GM18505 (cell line): ENCODE measurements around the gene SEC22B.
"Not testable (repeated sequence)": the region's sequence is repeated elsewhere in the genome, so short reads cannot be mapped to it uniquely, and the experiment has no call there.

Experiments
- ATAC-seq: cut with Tn5 transposase; IDR thresholded peaks from one replicate; pipeline ENCODE4 v1.9.1; 2021; ENCODE audit not compliant: unreplicated experiment
- POLR2A ChIP-seq: IDR thresholded peaks from 4 replicates; pipeline ENCODE4 v1.6.1; 2011; ENCODE audit warnings: borderline replicate concordance; ENCODE audit not compliant: insufficient read depth, insufficient read length; ENCODE audit errors: extremely low read depth

The SEC22B gene

DNA sequence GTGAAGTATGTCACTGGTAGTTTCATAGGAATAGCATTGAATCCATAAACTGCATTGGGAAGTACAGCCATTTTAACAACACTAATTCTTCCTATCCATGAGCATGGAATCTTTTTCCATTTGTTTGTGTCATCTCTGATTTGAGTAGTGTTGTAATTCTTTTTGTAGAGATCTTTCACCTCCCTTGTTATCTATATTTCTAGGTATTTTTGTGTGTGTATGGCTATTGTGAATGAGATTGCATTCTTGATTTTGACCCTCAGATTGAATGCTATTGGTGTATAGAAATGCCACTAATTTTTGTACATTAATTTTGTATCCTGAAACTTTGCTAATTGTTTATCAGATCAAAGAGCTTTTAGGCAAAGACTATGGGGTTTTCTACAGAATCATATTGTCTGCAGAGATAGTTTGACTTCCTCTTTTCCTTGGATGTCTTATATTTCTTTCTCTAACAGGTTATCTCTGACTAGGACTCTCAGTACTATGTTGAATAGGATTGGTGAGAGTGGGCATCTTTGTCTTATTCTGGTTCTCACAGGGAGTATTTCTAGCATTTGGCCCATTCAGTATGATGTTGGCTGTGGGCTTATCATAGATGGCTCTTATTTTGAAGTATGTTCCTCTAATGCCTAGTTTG is 26.8 kb downstream of the SEC22B start:
- ATAC-seq, result not testable (repeated sequence)

DNA sequence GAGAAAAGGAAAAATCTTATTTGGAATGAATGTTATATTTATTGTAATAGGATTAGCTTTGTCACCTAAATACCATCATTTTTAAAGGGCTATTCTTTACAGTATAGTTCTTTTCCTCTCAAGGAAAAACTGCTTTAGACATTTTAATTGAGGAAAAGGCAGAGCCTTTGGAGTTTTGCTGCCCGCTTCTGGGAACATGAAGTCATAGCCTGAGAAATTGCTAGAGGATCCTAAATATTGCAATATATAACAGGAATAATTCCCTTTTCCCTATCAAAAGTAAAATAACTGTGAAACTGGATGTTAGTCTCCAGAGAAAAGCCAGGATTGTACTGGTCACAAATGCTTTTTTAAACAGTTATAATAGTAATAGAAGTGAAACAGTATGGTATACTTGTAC is 30.5 kb downstream of the SEC22B start:
- not testable (repeated sequence) for ATAC-seq

DNA sequence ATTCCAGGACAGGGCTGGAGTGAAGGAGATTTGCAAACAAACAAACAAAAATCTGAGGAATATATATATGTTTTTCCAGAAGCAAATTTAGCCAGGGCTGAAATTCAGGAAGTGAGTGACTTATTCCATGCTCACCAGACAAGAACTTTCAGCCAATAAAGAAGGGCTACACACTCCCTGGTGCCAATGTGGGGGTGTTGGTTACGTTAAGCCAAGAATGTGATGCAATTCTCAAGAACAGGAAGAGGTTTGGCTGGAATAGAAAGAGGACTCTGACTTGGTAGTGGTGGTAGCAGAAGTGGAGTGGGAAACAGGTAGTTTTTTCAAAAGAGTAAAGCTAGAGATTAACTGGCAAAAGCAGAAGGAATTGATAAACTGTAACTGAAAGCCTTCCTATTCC is 31.7 kb downstream of the SEC22B start:
- not testable (repeated sequence) for ATAC-seq

DNA sequence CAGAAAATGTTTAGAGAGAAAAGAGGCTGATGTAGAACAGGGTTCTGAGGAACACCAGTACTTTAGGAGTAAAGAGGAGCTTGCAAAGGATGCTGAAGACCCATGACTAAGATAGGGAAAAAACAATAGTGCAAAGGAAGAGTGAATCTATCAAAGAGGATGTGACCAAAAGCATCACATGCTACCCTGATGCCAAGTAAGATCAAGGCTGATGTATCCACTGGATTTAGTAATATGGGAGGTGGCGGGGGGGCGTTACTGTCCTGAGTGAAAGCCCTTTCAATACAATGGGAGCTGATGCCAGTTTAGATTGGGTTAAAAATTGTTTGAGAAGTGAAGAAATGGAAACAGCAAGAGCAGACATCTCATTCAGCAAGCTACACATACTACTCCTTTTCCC is 32.2 kb downstream of the SEC22B start:
- not testable (repeated sequence) for ATAC-seq

DNA sequence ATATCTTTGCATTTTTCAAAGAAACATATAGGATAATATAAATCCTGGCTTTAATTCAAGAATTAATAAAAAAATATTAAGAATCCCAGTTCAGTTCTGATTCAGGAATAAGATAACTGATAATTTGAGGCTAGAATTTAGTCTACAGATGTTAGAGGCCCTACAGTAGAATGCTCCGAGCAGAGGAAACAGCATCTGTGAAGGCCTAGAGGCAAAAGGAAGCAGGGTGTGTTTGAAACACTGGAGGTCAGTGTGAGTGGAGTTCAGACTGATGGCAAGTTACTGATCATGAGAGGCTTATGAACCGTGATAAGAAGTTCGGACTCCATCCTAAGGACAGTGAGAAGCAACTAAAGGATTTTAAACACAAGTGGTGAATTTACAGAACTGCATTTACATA is 33.0 kb downstream of the SEC22B start:
- ATAC-seq, result not testable (repeated sequence)

GRCh38 chr1:120142512-120143263 is 33.6 kb downstream of the SEC22B start:
- peak; percentile 98 for ATAC-seq

DNA sequence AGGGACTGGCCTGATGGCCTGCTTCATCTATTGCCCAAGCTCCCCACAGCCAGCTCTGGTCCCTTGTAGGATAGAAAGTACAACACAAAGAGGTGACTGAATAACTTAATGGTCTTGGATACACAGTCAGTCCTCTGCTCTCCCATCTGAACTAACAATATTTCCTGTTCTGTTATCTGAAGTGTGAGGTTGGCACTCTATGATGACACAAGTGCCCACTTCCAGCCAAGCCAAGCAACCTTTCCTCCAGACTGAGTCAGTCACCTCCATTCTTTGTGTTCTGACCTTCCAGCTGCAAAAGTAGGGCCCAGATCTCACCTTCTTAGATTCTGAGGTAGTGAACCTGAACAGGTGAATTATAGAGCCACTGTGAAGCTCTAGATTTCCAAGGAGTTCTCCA is 34.5 kb downstream of the SEC22B start:
- not testable (repeated sequence) for ATAC-seq

GRCh38 chr1:120140656-120141265 is 35.6 kb downstream of the SEC22B start:
- not testable (repeated sequence) for ATAC-seq

- ATAC-seq, result not testable (repeated sequence)
Measured at GRCh38 chr1:120136086-120136485, 40.2 kb downstream of the SEC22B start.

GRCh38 chr1:120133928-120134325 is 42.4 kb downstream of the SEC22B start:
- not testable (repeated sequence) for ATAC-seq

GRCh38 chr1:120133228-120133927 is 42.9 kb downstream of the SEC22B start:
- no peak for TF ChIP-seq POLR2A
- no peak for ATAC-seq

- not testable (repeated sequence) for ATAC-seq
Measured at GRCh38 chr1:120132406-120132763, 43.9 kb downstream of the SEC22B start.

GRCh38 chr1:120131611-120132405 is 44.5 kb downstream of the SEC22B start:
- ATAC-seq, result peak; percentile 65

- not testable (repeated sequence) for ATAC-seq
Measured at GRCh38 chr1:120127921-120128320, 48.4 kb downstream of the SEC22B start.

DNA sequence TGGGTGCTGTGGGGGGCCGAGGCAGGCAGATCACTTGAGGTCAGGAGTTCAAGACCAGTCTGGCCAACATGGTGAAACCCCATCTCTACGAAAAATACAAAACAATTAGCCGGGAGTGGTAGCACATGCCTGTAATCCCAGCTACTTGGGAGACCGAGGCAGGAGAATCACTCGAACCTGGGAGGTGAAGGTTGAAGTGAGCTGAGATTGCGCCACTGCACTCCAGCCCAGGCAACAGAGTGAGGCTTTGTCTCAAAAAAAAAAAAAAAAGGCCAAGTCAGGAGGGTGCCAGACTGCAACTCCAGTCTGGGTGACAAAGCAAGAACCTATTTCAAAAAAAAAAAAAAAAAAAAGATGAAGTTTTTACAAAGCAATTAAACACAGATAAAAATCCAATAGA is 50.1 kb downstream of the SEC22B start:
- not testable (repeated sequence) for ATAC-seq

- not testable (repeated sequence) for ATAC-seq
Measured at GRCh38 chr1:120124628-120125027, 51.7 kb downstream of the SEC22B start.

DNA sequence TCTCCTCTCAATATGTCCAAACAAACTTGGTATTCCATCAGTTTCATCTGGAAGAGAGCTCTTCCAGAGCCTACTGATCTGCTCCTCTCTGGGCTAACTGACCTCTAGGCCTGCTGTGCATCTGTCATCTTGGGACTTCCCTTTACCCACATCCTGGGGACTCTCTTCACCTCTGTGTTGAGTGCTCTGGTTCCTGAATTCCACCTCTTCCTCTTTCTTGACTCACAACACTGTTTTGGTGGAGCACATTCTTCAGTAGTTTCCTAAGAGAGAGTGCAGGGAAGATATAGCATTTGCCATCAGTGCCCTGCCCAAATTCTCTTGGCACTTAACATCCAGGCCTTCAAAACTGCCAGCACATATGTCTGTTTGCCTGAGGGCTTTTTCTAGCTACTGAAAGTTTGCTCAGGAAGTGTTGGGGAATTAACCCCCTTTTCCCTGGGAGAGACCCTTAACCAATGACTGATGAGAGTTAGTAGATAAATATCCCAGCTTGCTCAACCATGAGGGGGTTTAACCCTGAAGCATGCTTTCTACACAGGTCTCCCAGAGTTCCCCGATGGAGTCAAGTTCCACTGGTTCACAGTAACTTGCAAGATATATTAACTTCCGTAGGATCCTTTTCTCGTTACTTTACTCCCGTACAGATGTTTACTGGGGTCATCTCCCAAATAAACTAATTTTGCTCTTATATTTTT is 52.4 kb downstream of the SEC22B start:
- ATAC-seq, result not testable (repeated sequence)

DNA sequence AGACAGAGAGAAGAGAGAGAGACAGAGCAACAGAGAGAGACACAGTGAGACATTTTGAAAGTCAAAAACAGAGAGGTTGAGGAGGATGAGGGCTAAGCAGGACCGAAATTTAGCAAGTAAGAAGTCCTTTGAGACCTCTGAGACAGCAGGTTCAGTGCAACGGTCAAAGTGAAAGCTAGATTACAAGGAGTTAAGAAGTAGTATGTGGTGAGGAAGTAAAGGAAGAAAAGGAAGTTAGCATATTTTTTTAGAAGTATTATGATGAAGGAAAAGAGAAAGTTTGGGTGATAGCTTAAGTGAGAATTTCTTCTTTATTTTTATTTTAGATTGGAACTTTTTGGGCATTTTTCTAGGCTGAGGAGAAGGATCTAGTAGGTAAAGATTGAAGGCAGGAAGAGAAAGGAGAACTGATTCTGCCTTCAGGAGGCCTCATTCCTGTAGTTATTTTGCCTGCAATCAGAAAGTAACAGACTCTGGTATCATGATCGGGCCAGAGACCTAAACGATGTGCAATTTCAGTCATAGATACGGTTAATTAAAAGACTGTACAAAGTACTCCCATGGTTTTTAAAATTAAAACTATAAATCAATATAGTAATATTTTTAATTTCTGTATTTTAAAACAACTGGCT is 53.9 kb downstream of the SEC22B start:
- ATAC-seq, result peak; percentile 75

- ATAC-seq, result not testable (repeated sequence)
Measured at GRCh38 chr1:120121830-120122229, 54.5 kb downstream of the SEC22B start.
